NCI-H1092 (cell line): ENCODE measurements around the gene SLC33A1.
"Not testable (repeated sequence)": the region's sequence is repeated elsewhere in the genome, so short reads cannot be mapped to it uniquely, and the experiment has no call there.

Experiments
- DNase-seq: peaks from one replicate; lab custom pipeline; 2025; lab: John Stamatoyannopoulos, UW

The SLC33A1 gene

GRCh38 chr3:155854141-155854940 is at the start of gene SLC33A1:
Gene SLC33A1 (minus strand): TSS chr3:155854427. CDS start chr3:155853997, 430 bp downstream.
- DNase-seq: peak; percentile 98

DNA sequence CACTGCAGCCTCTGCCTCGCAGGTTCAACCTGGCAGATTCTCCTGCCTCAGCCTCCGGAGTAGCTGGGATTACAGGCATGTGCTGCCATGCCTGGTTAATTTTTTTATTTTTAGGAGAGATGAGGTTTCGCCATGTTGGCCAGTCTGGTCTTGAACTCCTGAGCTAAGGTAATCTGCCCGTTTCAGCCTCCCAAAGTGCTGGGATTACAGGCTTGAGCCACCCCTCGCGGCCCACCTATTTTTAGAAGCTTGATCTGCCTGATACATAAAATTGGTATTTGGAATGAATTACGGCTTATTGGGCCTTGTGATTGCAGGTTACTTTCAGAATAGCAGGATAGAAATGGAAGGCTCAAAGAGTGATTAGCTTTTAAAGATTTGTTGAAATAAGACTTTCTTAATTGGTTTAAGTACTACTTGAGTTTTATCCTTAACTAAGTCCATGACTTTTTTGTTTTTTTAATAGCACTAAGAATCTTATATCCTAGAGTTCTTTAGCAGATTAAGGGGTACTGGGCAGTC is 41.2 kb upstream of the SLC33A1 start:
- no peak for DNase-seq

- DNase-seq: no peak
These were observed 37.1 kb upstream of the SLC33A1 start for GRCh38 chr3:155891321-155891720.

- no peak for DNase-seq
These were observed 36.5 kb upstream of the SLC33A1 start for GRCh38 chr3:155890671-155891190.

- DNase-seq: no peak
These were observed 35.7 kb upstream of the SLC33A1 start for GRCh38 chr3:155889952-155890351.

GRCh38 chr3:155889212-155889611 is 35.0 kb upstream of the SLC33A1 start:
- no peak for DNase-seq

DNA sequence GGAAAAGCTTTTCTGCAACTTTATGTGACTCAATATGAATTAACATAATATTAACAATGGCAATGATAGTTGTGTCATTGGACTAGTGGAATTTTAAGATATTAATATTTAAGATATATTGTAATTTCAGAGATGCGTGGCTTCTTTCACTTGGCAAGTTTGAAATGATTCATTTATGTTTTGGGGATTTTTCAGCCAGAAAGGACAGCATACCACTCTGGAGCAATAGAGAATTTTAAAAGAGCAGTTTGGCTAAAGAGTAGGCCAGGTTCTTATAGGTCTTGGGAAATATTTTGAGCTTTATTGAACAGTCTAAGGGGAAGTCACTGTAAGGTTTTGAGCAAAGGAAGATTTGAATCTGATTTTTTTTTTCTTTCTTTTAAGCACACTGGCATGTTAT is 32.7 kb upstream of the SLC33A1 start:
- no peak for DNase-seq

DNA sequence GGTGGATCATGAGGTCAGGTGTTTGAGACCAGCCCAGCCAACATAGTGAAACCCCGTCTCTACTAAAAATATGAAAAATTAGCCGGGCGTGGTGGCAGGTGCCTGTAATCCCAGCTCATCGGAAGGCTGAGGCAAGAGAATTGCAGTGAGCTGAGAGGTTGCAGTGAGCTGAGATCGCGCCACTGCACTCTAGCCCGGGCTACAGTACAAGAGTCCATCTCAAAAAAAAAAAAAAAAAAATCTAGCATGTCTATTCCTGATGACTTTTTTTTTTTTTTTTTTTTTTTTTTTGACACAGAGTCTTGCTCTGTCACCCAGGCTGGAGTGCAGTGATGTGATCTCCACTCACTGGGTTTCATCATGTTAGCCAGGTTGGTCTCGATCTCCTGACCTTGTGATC is 32.1 kb upstream of the SLC33A1 start:
- DNase-seq: not testable (repeated sequence)

DNA sequence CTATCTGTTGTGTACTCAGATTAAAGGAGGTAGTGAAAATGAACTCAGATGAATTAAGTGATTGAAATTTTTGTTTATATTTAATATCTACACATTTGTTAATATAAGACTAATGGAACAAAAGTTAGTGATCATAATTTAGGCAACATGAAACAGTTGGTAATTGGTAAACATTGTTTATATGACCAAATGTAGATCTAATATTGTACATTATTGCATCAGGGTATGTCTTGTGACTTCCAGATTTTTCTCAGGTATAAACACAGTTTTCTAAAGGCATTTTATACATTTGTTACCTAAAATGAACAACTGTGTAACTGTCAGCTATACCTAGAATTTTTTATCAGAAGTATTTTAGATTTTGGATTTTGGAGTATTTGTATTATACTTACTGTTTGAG is 31.1 kb upstream of the SLC33A1 start:
- DNase-seq: no peak

GRCh38 chr3:155884292-155884691 is 30.1 kb upstream of the SLC33A1 start:
- DNase-seq: no peak

GRCh38 chr3:155880286-155880685 is 26.1 kb upstream of the SLC33A1 start:
- no peak for DNase-seq

DNA sequence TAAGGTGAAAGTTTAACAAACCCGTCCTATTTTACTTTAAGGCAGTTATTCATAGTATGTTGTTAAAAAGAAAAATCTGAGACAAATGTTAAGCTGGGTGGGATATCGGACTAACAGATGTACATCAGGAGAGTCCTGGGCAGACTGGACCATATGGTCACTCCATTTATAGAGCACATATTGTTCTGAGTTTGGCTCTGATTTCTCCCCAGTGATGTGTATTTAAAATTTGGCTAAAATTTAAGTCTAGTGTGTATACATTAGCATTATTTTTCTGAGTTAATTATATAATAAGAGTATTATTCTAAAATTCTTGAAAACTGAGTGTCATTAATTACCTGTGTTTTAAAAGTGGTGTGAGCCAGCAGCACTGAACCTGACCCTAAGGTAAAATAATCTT is 22.3 kb upstream of the SLC33A1 start:
- DNase-seq: no peak

DNA sequence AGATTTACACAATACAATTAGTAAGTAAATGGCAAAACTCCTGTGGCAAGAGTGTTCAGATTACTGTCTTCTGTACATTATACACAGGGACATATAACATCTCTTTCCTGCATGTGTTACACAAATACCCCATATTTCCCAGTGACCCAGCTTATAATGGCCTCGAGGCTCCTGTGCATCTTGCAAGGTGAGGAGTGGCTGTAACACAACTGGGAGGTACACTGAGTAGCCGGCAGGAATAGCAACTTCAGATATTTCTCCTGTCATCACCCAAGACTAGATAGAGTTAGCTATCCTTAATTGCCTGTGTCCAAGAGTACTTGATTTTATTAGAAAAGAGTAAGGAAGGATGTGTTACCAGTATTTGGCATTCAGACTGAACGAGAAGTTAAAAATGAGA is 21.8 kb upstream of the SLC33A1 start:
- DNase-seq: no peak

DNA sequence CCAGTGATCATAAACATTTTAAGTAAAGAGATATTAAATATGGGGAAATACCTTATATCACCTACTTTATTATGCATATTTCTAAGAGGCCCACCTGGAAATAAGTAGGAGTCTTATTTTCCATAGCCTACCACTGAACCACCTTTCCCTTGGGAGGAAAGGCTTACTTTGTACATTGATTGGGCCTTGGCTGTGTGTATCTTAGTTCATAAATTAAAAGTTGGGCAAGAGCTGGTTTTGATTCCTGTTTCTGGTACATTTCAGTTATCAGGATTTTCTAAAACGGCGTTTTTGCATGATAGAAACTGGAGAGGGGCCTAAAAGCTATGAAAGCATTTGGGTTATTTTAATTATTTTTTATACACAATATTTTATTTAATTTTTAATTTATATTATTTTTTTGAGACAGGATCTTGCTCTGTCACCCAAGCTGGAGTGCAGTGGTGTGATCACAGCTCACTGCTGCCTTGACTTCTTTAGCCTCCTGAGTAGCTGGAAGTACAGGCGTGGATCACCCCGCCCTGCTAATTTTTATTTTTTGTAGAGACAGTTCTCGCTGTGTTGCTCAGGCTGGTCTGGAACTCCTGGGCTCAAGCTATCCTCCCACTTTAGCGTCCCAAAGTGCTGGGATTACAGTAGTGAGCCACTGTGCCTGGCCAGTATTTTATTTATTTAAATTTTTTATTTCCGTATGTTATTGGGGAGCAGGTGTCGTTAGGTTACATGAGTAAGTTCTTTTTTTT is 18.8 kb upstream of the SLC33A1 start:
- DNase-seq: no peak

GRCh38 chr3:155871746-155872158 is 17.5 kb upstream of the SLC33A1 start:
- no peak for DNase-seq

DNA sequence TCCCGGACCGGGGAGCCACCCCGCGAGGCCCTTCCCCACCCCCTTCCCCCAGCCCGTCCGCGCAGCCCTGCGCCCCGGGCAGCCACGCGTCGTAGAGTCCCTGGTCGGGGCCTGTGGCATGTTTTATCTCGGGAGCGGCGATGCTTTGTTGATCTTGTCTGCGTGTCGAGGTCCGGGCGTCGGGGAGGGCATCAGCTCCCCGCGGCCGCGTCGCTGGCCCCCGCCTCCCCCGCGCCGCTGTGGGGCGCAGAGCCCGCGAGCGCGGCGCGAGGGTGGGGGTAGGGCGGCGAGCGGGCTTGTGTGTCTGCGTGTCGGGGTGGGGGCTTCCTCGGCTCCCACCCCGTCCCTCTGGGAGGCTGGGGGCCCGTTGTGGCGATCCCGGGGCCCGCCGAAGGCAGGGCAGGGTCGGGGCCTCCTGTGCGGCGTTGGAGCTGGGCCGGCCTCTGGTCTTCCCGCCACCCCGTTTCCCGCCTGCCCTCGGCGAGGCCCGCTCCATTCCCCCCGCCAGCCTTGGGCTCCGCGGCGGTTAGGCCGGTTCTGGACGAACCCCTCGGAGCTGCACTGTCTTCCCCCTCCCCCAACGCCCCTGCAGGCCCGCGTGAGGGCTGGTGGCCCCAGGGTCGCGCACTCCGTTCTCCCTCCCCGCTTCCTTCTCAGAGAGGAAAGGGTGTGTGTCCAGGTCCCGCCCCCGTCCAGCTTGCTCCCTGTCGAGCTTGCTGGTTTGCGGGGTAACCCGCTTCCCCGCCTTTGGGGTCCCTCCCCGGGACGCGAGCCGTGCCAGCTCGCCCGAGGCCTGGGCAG is 16.9 kb upstream of the SLC33A1 start:
- no peak for DNase-seq

DNA sequence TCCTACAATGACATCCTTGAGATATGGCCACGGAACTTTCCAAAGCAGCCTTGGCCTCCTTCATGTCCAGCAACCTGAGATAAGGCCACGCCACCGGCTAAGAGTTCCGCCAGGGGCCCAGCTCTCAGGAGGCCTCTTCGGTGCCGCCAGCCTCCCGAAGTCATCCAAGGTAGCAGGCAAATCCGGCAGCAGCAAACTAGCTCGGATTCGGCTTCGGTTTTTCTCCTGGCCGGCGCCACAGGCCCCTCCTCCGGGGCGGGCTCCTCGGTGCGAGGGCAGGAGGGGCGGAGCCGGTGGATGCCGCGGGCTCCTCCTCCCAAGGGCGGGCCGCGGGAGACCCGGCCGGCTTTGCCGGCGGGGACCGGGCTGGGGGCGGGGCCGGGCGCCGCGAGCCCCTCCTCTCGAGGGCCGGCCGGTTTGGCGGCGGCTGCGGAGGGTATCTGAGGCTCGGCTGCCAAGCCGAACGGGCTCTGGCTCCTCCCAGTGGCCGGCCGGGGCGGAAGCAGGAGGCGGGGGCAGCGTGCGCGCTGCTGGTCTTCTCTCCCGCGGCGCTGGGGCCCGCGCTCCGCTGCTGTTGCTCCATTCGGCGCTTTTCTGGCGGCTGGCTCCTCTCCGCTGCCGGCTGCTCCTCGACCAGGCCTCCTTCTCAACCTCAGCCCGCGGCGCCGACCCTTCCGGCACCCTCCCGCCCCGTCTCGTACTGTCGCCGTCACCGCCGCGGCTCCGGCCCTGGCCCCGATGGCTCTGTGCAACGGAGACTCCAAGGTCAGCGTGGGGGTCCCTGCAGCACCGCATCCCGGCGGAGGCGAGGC is 16.1 kb upstream of the SLC33A1 start, which contains the start of gene GMPS:
Gene GMPS (plus strand): TSS at position 518 of the 812 bp plus-strand sequence. CDS start 221 bp downstream, at position 739.
- DNase-seq: peak; percentile 91

DNA sequence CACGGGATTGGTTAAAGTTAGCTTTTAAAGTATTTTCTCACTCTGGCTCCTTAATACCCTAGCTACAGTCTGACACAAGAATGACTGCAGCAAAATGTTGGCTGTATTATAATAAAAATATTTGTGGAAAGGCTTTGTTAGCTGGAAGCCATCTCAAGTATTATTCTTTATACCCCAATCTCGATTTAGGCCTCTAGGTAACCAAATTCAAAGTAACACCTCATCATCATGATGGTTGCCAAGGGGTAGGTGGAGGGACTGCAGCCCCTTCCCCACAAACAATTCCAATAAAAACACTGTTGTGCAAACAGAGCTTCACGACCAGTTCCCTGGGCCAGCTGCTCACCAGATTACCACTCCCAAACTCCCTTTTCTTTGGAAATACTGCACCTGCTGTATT is 15.5 kb upstream of the SLC33A1 start:
- no peak for DNase-seq

DNA sequence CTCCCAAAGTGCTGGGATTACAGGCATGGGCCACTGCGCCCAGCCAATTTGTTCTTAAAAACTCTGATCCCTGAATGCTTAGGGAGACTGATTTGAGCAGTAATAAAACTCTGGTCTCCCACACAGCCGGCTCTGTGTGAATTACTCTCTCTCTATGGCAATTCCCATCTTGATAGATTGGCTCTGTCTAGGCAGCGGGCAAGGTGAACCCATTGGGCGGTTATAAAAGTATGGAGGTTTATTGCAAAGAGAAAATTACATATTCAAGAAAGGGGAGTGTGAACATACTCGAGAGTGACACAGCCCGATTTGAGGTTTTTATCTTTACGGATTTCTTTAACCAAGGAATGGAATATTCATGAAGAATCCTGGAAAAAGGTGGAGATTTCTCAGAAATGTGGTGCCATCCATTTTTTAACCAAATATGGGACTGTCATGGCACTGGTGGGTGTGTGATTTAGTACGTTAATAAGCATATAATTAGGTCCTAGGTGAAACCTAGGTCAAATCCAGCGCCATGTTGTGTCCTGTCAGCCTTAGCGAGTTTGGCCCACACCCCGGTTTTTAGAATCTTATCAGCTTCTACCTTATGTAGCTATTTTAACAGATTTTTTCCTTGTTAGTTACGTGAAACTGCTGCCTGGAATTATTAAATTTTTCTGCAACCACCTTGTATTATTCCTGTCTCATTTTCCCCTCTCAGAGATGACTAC is 9.0 kb upstream of the SLC33A1 start:
- DNase-seq: no peak

DNA sequence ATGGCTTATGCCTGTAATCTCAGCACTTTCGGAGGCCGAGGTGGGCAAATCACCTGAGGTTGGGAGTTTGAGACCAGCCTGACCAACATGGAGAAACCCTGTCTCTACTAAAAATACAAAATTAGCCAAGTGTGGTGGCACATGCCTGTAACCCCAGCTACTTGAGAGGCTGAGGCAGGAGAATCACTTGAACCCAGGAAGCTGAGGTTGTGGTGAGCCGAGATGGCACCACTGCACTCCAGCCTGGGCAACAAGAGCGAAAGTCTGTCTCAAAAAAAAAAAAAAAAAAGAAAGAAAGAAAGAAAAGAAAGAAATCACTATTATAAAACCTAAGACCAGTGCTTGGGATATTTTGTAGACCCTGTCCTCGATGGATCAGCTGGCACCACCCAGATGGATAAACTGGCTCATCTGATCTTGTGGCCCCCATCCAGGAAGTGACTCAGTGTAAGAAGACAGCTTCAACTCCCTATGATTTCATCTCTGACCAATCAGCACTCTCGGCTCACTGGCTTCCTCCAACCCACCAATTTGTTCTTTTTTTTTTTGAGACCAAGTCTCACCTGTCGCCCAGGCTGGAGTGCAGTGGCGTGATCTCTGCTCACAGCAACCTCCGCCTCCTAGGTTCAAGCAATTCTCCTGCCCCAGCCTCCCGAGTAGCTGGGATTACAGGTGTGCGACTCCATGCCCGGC is 8.2 kb upstream of the SLC33A1 start:
- not testable (repeated sequence) for DNase-seq
